HepG2 (cell line): ENCODE data around the gene LEF1. TPM values are rescaled to one million over a fixed set of nuclear protein-coding genes. Genes with fewer than 3 reads are reported as not detected.
A peak's percentile ranks its signal among the peaks of the same experiment; 100 is the strongest.

Source experiments
- ATAC-seq: fragments of 200-7000 bp; cut with Tn5 transposase; 3 replicates; pipeline ENCODE4 v1.9.1; 2020; ENCODE audit warnings: mild to moderate bottlenecking, moderate library complexity
- BruUV-seq: library from RNA; stranded (reverse); fragments of 400-500 nt; replicated peaks from 2 replicates; lab custom pipeline; 2021; lab: Mats Ljungman, UMichigan
- CTCF ChIA-PET: fragments of 300-600 bp; formaldehyde crosslinking; extraction: SDS; loops from one replicate; lab custom pipeline; 2021; ENCODE audit warnings: low total read pairs, inconsistent platforms, low intra/inter-chr PET ratio; lab: Yijun Ruan, JAX
- POLR2A ChIA-PET: fragments of 350-600 bp; sonication (Branson Sonifier 250); formaldehyde crosslinking; loops from one replicate; lab custom pipeline; 2020; ENCODE audit warnings: antibody characterized with exemption, inconsistent platforms; lab: Yijun Ruan, JAX
- DNase-seq: peaks from one replicate; pipeline ENCODE4 v3.0.0-alpha.2; 2015; ENCODE audit warnings: low spot score
- FAIRE-seq: peaks from 3 replicates; lab custom pipeline; 2011; peaks lifted over from hg19 to GRCh38; lab: Jason Lieb, UNC
- H2AFZ ChIP-seq: one replicate; pipeline ENCODE4 v1.6.1; 2011; ENCODE audit warnings: low read length, inconsistent platforms
- H3K27ac ChIP-seq: fragments of 300-600 bp; 3 replicates; pipeline ENCODE4 v1.8.0; 2011; ENCODE audit warnings: mixed run types, mild to moderate bottlenecking, mixed read lengths, low read length, inconsistent platforms; ENCODE audit not compliant: insufficient read depth; ENCODE audit errors: extremely low read length
- H3K27me3 ChIP-seq, 2 experiments: fragments of 200-600 bp in 1 of 2; 2 replicates in 1 of 2; 3 replicates in 1 of 2; pipeline versions ENCODE4 v1.6.0 to v1.8.0; 2011; ENCODE audit warnings: low read length in 2 of 2, mild to moderate bottlenecking in 2 of 2, moderate library complexity in 2 of 2, inconsistent platforms in 1 of 2; ENCODE audit not compliant: insufficient read depth in 2 of 2, control insufficient read depth in 1 of 2
- H3K36me3 ChIP-seq, 2 experiments: fragments of 200-600 bp in 1 of 2; replicated peaks in 1 of 2; 2 replicates in 1 of 2; 3 replicates in 1 of 2; pipeline versions ENCODE4 v1.5.1 to v1.8.0; 2011; ENCODE audit warnings: low read length in 2 of 2, inconsistent platforms in 1 of 2; ENCODE audit not compliant: insufficient read depth in 2 of 2, control insufficient read depth in 1 of 2
- H3K4me1 ChIP-seq: 2 replicates; pipeline ENCODE4 v1.5.1; 2012; ENCODE audit warnings: low read length, inconsistent platforms; ENCODE audit not compliant: insufficient read depth
- H3K4me2 ChIP-seq: 2 replicates; pipeline ENCODE4 v1.6.0; 2011; ENCODE audit warnings: low read depth, low read length, inconsistent platforms
- H3K4me3 ChIP-seq, 3 experiments: fragments of 200-600 bp in 1 of 3; sonication (generic), shearing (Covaris generic) in 1 of 3; replicated peaks in 1 of 3; 2 replicates each; pipeline ENCODE4 v1.5.1; 2011 to 2016; ENCODE audit warnings: low read length in 3 of 3, inconsistent platforms in 2 of 3, low read depth in 2 of 3, mild to moderate bottlenecking in 2 of 3, control low read depth in 1 of 3, mixed read lengths in 1 of 3; ENCODE audit not compliant: insufficient read depth in 1 of 3
- H3K79me2 ChIP-seq: one replicate; pipeline ENCODE4 v1.6.1; 2011; ENCODE audit warnings: low read length, inconsistent platforms; ENCODE audit not compliant: insufficient read depth
- H3K9ac ChIP-seq: 2 replicates; pipeline ENCODE4 v1.6.0; 2011; ENCODE audit warnings: mild to moderate bottlenecking, low read depth, low read length, inconsistent platforms; ENCODE audit not compliant: insufficient read depth
- H3K9me3 ChIP-seq: 2 replicates; pipeline ENCODE4 v1.5.1; 2012; ENCODE audit warnings: mild to moderate bottlenecking, low read length
- H4K20me1 ChIP-seq: 2 replicates; pipeline ENCODE4 v1.6.0; 2011; ENCODE audit warnings: inconsistent platforms, mild to moderate bottlenecking, low read length, moderate library complexity; ENCODE audit not compliant: insufficient read depth
- ARID5B ChIP-seq: IDR thresholded peaks from 2 replicates; pipeline ENCODE4 v1.4.0; 2020; ENCODE audit warnings: mild to moderate bottlenecking, missing genetic modification reagents
- BHLHE40 ChIP-seq: IDR thresholded peaks from 2 replicates; pipeline ENCODE4 v1.6.1; 2011; ENCODE audit warnings: low read length, improper control_type of control experiment
- BRD4 ChIP-seq: sonication (generic); formaldehyde crosslinking; IDR thresholded peaks from 2 replicates; pipeline ENCODE4 v1.4.0; 2020; ENCODE audit warnings: missing genetic modification reagents
- CBFB ChIP-seq: sonication (generic); formaldehyde crosslinking; IDR thresholded peaks from 2 replicates; pipeline ENCODE4 v1.4.0; 2020; ENCODE audit warnings: missing genetic modification reagents
- GABPA ChIP-seq, 2 experiments: IDR thresholded peaks; 2 replicates each; pipeline ENCODE4 v1.6.1; 2011 to 2016; ENCODE audit warnings: low read depth in 2 of 2, low read length in 1 of 2, missing biosample characterization in 1 of 2, missing genetic modification characterization in 1 of 2
- HOXA3 ChIP-seq: sonication (generic); formaldehyde crosslinking; IDR thresholded peaks from 2 replicates; pipeline ENCODE4 v1.5.0; 2020; ENCODE audit warnings: missing genetic modification reagents
- MAZ ChIP-seq, 2 experiments: sonication (generic) in 1 of 2; formaldehyde crosslinking in 1 of 2; IDR thresholded peaks; 2 replicates each; pipeline versions ENCODE4 v1.5.0 to v1.6.1; 2012 to 2020; ENCODE audit warnings: low read depth in 2 of 2, mild to moderate bottlenecking in 2 of 2, borderline replicate concordance in 1 of 2, improper control_type of control experiment in 1 of 2, low read length in 1 of 2, missing genetic modification reagents in 1 of 2, moderate library complexity in 1 of 2
- MIER3 ChIP-seq: IDR thresholded peaks from 2 replicates; pipeline ENCODE4 v1.6.1; 2016; ENCODE audit warnings: missing compliant biosample characterization, borderline replicate concordance
- NR2C2 ChIP-seq: sonication (generic); formaldehyde crosslinking; IDR thresholded peaks from 2 replicates; pipeline ENCODE4 v1.4.0; 2020; ENCODE audit warnings: missing genetic modification reagents, mild to moderate bottlenecking, moderate library complexity, borderline replicate concordance
- PATZ1 ChIP-seq: sonication (generic); formaldehyde crosslinking; IDR thresholded peaks from 2 replicates; pipeline ENCODE4 v1.4.0; 2020; ENCODE audit warnings: missing genetic modification reagents
- PHB2 ChIP-seq: fragments of 450-650 bp; IDR thresholded peaks from 2 replicates; pipeline ENCODE4 v1.6.1; 2018; ENCODE audit not compliant: partially characterized antibody
- RAD21 ChIP-seq: fragments of 450-650 bp; formaldehyde crosslinking; IDR thresholded peaks from 2 replicates; pipeline ENCODE4 v1.5.0; 2020; ENCODE audit warnings: mild to moderate bottlenecking
- RFX3 ChIP-seq: IDR thresholded peaks from 2 replicates; pipeline ENCODE4 v1.6.1; 2016; ENCODE audit warnings: missing biosample characterization, missing genetic modification reagents
- TCF7 ChIP-seq: sonication (generic); IDR thresholded peaks from 2 replicates; pipeline ENCODE4 v1.6.1; 2016; ENCODE audit warnings: antibody characterized with exemption, low read depth
- U2AF1 ChIP-seq: fragments of 200-400 bp; formaldehyde crosslinking; optimal IDR thresholded peaks from 2 replicates; pipeline ENCODE3; 2017; ENCODE audit warnings: mild to moderate bottlenecking, low read depth, low read length
- ZNF670 ChIP-seq: sonication (generic); formaldehyde crosslinking; IDR thresholded peaks from 2 replicates; pipeline ENCODE4 v1.8.0; 2022; ENCODE audit warnings: mild to moderate bottlenecking, missing genetic modification reagents, borderline replicate concordance
- ZNF709 ChIP-seq: sonication (generic); formaldehyde crosslinking; IDR thresholded peaks from 2 replicates; pipeline ENCODE4 v1.5.0; 2020; ENCODE audit warnings: mild to moderate bottlenecking, missing genetic modification reagents
- ZNF841 ChIP-seq: sonication (generic); formaldehyde crosslinking; IDR thresholded peaks from 2 replicates; pipeline ENCODE4 v1.8.1; 2023; ENCODE audit warnings: missing genetic modification reagents, borderline replicate concordance
- WGBS: methylation state at CpG from one replicate; pipeline ENCODE4 v1.1.6; 2017; ENCODE audit warnings: low lambda C conversion rate; 5-methylcytosine and 5-hydroxymethylcytosine counted together
- in situ Hi-C: cut with HindIII; loops from 2 replicates; pipeline ENCODE4 v1.10.0; 2017; ENCODE audit warnings: low pct_unique_long_range_greater_than_20kb; ENCODE audit not compliant: extremely low pct_ligation_motif_present
- intact Hi-C: fragments of 100-400 bp; cut with micrococcal nuclease; formaldehyde crosslinking; loops from one replicate; pipeline ENCODE4 v1.10.0; 2022; ENCODE audit not compliant: unreplicated experiment
- polyA plus RNA-seq, 8 experiments: library from polyadenylated mRNA; depleted of rRNA in 3 of 8; stranded (reverse) in 7 of 8; unstranded in 1 of 8; fragments of >200 nt; fragmentation: Illumina TruSeq in 4 of 8; extraction: Trizol in 4 of 8; gene quantifications; 2 replicates each; pipeline versions ENCODE4 v1.2.1 to v1.2.3, GENCODE V29; 2011 to 2016; ENCODE audit warnings: low read depth in 4 of 8, missing spikeins in 1 of 8, mixed read lengths in 1 of 8; ENCODE audit not compliant: insufficient read depth in 1 of 8
- total RNA-seq, 5 experiments: library from RNA; depleted of rRNA; stranded (reverse); fragments of >200 nt; fragmentation: Illumina TruSeq; extraction: Trizol; gene quantifications; 2 replicates each; pipeline ENCODE4 v1.2.3, GENCODE V29; 2016; ENCODE audit warnings: low read depth in 1 of 5

The LEF1 gene
- total and polyA plus RNA-seq, 2 of the 13 experiments (the other 11 are each of a cell fraction or from before 2014, with no cell fraction given), result 0.22 to 0.29 TPM

- TF ChIP-seq MAZ (IDR thresholded peaks at IDR 0.05; ENCODE audit: borderline replicate concordance, low read depth, low read length) (no peak), MAZ (CRISPR knock-in tag; IDR thresholded peaks at IDR 0.05; ENCODE audit: low read depth) (no peak), HOXA3 (no peak), BRD4 (no peak), ZNF841 (CRISPR knock-in tag) (no peak), PHB2 (no peak), RAD21 (CRISPR knock-in tag) (no peak), ZNF709 (CRISPR knock-in tag) (no peak), CBFB (CRISPR knock-in tag) (no peak), ZNF670 (CRISPR knock-in tag) (no peak), RFX3 (CRISPR knock-in tag) (no peak)
Measured at GRCh38 chr4:108173599-108174057, 4.9 kb upstream of the LEF1 start (continued).

DNA sequence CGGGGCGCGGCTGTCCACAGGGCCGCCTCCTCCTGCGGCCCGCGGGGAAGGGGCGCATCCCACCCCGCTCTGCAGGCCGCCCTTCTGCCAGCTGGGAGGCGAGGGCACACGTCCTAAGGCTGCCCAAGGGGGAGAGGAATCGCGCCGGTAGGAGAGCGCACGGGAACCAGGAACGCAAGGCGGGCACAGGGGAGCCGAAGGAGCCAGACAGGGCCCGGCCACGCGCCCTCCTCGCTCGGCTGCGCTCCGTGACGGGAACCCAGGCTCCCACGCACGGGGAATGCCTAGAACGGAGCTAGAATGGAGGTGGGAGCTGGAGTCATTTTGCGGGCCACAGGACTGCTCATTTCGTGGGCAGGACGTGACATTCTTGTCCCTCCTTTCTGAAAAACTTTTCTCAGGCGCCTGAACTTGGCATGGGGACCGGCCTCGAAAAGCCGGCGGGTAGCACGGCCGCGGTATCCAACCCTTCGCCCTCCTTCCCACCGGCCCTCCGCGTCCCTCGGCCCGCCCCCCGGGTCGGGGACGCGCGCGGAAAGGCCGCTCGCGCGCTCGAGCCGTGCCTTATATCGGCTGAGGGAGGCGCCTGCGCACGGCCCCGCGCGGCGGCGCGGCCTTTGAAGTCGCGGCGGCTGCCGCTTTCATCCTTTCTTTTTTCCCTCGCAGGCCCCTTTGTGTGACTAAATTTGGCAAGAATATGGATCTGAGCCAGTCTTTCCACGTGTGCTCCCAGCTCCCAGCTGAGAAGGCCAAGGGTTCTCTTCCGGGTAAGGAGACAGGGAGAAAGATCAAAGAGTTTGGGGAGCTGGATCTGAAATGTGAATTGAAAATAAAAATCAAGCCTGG lies 4.2 kb upstream of the LEF1 start:
- H3K9ac ChIP-seq, result no peak overlapping the region
- in situ Hi-C loops, result no loop called here
- ChIA-PET CTCF (no interaction called here), POLR2A (no interaction called here)
- peaks cover 6% of the 10 kb centered on the region; the same call in 1 of the 2 replicates for H3K4me1 ChIP-seq
- no peaks in the 10 kb centered on the region for H3K9me3 ChIP-seq
- no peak overlapping the region for H3K4me3 ChIP-seq
- FAIRE-seq (no peak), ATAC-seq (no peak), DNase-seq (peak; percentile 41)
- no peaks in the 10 kb centered on the region for H4K20me1 ChIP-seq
- BruUV-seq, result no TSS peak
- H3K79me2 ChIP-seq, result no peaks in the 10 kb centered on the region
- peaks cover 3 to 34% of the 10 kb centered on the region in 2 experiments; a peak in 4 of 5 replicates for H3K27me3 ChIP-seq
- H2AFZ ChIP-seq, result no peak overlapping the region
- WGBS, result 78% methylated on average over 46 of the region's 77 CpGs
- no peaks in the 10 kb centered on the region for H3K36me3 ChIP-seq
- intact Hi-C loops, result no loop called here
- H3K4me2 ChIP-seq, result no peak overlapping the region
- no peak overlapping the region for H3K27ac ChIP-seq
- TF ChIP-seq PATZ1 (CRISPR knock-in tag) (no peak), TCF7 (peak; percentile 86), GABPA (IDR thresholded peaks at IDR 0.05; ENCODE audit: low read depth, low read length) (no peak), GABPA (CRISPR knock-in tag; IDR thresholded peaks at IDR 0.05; ENCODE audit: low read depth) (peak; percentile 34; the same call in 1 of the 2 replicates), NR2C2 (peak; percentile 69), ARID5B (CRISPR knock-in tag) (0 out of 2 replicates have a peak, but pooled peaks have one; percentile 8), U2AF1 (no peak), MIER3 (CRISPR knock-in tag) (no peak), BHLHE40 (peak; percentile 48)
